Measurements from ENCODE around the gene CD164.
"Not testable (repeated sequence)": the region's sequence is repeated elsewhere in the genome, so short reads cannot be mapped to it uniquely, and the experiment has no call there.

Gene CD164

DNA sequence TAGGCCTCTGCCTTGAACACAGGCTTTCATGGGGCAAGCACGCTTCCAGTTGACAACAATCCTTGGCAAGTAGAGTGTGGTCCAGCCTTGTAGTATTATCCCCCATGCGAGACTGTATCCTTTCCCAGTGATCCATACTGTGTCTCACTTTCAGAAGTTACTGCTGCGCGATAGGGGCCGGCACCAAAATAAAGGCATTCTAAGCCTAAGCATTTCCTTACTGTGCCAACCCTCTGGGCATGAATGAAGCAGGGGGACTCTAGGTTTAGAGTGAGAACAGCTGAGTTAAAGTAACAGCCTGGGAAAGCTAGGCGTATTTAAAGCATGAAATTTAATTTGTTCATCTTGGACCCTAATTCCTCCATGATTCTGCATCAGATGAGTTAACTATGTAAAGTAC is 39.4 kb downstream of the CD164 start:
- DNase-seq (ENCODE audit: low read depth), result no peak

DNA sequence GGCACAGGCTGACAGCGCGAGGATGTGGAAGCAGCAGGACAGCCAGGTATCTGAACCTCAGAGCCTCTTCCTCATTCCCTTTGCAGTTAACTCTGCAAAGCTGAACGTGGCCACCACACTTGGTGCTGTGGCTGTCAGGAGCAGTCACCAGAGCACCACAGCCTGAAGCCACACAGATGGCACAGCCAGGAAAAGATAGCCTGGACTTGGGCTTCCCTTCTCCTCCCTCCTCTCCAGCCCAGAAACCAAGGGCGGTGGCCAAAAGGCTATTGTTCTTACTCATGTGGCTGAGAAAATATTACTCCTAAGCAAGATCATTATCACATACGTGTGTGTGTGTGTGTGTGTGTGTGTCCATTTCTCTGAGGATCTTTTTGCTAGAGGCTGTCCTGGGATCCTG is 39.8 kb downstream of the CD164 start:
- DNase-seq (ENCODE audit: low read depth), result no peak

DNA sequence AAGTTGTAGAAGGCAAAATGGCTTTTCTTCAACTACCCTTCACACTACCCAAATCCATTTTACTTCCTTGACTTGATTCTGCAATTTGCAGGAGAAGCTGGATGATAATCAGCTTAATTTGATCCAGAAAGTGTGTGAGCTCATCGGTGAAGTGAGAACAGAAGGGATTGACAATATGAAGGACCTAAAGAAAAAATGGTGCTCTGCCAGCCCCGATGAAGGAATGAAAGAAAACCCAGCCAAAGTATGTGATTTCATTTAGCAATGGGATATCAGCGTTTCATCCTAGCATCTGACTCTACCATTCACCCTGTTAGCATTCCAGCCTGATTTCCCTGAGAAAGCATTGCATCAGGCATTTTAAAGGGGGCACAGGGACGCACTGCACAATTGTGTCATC is 41.5 kb downstream of the CD164 start:
- no peak for DNase-seq (ENCODE audit: low read depth)

DNA sequence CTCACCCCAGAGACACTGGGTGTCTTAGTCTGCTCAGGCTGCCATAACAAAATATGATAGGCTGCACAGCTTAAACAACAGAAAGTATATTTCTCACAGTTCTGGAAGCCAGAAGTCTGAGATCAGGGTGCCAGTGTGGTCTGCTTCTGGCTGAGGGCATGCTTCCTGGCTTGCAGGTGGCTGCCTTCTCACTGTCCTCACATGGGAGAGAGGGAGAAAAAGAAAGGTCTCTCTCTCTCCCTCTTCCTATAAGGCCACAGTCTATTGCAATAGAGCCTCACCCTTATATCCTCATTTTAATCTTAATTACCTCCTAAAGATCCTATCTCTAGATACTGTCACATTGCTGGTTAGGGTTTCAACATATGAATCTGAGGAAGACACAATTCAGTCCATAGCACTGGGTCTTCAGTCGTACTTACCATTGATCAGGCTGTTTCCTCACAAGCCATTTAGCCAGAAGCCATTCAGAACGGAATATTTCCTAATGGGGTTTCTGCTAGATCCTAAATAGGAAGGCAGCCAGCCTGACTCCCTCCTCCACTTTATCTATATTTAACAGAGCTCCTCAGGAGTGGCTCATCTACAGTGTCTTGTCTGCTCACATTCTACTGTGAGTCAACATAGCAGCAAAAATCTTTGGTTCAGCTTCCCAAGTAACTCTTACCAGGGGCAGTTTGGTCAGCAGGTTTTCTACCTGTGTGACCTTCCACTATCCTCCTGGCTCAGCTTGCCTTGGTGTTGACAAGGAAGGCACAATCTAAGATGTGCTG is 42.2 kb downstream of the CD164 start:
- no peak for DNase-seq (ENCODE audit: low read depth)

DNA sequence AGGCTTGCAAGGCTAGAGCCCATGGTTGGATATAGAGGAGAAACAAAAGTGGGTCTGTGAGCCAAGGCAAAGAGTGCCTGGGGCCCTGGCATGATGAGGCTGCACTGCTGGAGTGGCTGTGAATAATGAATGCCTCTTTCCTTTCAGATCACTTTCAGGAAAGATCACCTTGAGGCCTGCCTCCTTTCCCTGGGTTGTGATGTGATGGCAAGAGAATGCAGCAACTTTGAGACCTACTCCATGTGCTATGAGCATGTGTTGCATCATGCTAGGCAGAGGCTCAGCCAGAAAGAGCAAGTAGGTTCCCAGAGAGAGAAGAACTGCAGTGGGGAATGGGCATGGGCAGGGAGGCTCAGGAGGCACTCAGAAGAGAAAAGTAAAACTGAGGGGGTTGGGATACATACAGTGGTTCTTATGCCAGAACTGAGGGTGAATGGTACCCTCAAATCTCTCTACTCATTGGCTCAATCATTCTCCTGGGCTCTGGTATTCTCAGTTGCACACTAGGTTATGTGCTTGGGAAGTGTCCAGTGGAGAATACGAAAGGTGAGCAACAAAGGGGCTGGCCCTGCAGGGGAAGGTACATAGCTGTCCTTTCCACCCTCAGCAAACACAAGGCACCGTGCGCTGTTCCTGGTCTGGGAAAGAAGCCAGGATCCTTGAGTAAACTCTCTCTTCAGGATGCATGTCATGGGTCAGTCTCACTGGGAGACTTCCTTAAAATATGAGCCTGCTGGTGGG is 45.9 kb downstream of the CD164 start:
- DNase-seq (ENCODE audit: low read depth), result no peak

DNA sequence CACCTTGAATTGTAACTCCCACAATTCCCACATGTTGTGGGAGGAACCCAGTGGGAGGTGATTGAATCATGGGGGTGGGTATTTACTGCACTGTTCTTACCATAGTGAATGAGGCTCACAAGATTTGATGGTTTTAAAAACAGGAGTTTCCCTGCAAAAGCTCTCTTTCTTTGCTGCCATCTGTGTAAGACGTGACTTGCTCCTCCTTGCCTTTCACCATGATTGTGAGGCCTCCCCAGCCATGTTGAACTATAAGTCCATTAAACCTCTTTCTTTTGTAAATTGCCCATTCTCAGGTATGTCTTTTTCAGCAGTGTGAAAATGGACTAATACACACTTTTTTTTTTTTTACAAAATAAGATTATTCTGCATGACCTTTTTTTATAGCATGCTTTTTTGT is 48.4 kb downstream of the CD164 start:
- not testable (repeated sequence) for DNase-seq (ENCODE audit: low read depth)

DNA sequence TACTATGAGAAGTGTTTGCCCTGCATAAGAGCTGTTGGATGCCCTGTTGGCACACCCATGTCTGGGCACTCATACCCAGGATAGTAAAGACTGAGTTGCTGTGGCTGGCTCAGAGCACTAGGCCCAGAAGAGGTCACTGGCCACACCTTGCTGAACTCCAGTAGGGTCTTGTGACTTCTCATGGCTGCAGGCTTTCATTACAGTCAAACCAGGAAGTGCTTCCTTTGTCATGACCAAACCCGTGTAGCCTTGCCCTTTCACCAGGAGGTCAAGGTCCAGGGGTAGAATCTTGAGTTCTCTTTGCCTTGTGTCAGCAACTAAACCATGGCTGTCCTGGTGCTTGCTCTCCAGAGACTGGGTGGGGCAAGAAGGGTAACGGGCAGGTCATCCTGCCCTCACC is 49.5 kb downstream of the CD164 start:
- DNase-seq (ENCODE audit: low read depth), result no peak

DNA sequence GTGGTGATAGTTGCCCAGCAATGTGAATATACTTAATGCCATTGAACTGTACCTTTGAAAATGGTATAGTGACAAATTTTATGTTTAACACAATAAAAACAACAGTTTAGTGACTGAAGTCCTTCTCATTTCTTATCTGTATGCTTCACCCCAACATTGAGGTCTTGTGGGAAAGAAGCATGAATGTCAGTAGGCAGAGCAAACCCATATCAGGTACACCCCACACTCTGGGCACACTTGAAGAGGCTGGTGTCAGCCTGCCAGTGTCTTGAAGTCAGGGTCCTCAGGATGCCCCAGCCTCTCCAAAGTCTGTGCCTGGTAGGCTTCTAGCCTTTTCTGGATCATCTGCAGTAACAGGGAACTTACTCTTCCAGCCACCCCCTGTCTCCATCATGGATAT is 51.2 kb downstream of the CD164 start:
- DNase-seq (ENCODE audit: low read depth), result no peak

DNA sequence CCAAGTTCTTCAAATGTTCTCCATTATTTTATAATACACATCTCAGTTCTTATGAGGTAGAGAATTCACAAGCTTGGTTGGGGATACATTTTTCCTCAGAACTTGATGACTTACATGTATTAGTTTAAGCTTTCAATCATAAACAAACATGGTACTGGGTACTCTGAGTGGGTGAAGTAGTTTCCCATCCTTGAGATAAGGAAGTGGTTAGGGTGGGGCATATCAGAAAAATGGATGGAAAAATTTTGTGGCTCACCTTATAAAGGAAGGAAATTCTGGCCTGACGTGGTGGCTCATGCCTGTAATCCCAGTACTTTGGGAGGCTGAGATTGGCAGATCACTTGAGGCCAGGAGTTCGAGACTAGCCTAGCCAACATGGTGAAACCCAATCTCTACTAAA is 52.0 kb downstream of the CD164 start:
- no peak for DNase-seq (ENCODE audit: low read depth)

DNA sequence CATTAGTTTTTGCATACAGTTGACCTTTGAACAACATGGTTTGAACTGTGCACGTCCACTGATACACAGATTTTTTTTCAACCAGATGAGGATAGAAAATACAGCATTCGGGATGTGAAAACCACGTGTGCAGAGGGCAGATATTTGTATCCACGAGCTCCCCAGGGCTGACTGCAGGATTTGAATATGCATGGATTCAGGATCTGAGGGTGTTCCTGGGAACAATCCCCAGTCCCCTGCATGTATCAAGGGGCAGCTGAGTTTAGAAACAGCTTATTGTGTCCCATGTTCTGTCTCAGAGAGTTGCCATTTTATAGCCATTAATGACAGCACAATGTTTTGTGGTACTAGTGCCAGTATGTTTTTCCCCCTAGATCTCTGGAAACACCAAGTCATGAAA is 53.6 kb downstream of the CD164 start:
- no peak for DNase-seq (ENCODE audit: low read depth)

DNA sequence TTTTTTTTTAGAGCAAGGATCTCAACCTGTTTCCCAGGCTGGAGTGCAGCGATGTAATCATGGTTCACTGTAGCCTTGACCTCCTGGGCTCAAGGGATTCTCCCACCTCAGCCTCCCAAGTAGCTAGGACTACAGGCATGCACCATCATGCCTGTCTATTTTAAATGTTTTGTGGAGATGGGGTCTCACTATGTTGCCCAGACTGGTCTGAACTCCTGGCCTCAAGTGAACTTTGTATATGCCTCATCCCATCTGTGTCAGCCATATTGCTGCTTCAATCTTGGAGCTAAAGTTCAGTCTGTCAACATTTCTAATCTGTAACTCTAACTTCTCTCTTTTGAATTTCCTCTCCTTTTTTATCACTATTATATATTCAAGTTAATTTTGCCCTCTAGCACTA is 54.3 kb downstream of the CD164 start:
- no peak for DNase-seq (ENCODE audit: low read depth)

DNA sequence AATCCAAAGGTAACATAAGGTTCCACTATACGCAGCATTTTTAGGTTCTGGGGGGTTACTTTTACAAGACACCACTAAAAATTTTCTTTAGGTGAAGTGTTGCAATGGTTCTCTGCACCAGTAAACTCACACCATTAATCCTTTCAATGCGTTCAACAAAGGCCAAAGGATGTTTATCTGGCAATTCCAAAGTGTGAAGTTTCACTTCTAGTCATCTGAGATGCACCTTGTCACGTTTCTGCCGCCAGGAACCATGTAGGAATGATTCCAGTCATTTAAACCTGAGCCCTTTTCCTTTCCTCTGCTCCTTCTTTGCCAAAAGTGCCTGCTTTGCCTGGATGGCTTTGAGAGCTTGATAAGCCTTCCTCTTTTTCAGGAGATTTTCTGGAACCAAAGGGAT is 54.8 kb downstream of the CD164 start:
- DNase-seq (ENCODE audit: low read depth), result no peak

DNA sequence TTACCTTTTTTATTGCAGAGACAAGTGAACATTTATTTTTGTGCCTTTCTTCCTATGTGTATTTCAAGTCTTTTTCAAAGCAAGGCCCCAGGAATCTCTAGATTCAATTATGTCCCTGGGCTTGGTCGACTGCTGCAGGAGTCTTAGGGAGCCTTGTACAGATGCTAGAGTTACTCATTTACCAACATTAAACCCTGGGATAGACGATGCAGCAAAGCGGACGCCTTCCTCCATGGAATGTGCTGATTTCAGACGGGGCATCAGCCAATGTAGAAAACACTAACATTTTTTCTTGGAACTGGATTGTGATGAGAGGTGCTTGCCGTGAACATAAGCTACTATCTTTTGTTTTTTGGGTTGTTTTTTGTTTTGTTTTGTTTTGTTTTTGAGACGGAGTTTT is 55.9 kb downstream of the CD164 start:
- no peak for DNase-seq (ENCODE audit: low read depth)

DNA sequence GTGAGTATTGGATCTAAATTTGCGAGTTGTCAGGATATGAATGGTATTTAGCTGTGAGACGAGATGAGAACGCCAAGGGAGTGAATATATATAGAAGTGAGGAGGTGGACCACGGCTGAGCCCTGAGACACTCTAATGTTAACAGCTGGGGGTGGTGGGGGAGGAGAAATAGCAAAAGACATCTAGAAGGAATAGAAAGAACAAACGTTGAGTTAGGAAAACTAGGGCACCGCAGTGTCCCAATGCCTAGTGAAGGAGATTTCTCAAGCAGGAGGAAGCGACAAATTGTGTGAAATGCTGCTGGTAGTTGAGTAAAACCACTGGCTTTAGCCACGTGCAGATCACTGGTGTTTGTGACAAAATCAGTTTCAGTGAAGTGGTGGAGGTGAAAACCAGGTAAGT is 56.9 kb downstream of the CD164 start:
- DNase-seq (ENCODE audit: low read depth), result no peak

DNA sequence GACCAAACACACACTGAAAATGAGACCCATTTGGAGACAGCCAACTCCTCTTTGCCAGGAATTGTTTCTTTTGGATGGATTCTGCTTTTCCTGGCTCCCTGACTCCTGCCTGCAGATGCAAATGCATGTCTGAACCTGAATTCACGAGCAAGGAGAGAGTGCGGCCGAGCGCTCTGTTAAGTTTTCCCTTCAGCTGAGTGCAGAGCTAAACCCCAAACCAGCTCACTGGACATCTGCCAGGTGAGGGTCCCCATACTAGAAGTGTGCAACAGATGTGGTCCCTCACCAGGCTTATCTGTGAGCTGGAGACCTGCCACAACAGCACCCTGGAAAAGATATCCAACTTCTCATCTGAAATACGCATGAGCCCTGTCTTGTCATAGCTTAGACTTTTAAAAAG is 59.0 kb downstream of the CD164 start:
- DNase-seq (ENCODE audit: low read depth), result no peak

DNA sequence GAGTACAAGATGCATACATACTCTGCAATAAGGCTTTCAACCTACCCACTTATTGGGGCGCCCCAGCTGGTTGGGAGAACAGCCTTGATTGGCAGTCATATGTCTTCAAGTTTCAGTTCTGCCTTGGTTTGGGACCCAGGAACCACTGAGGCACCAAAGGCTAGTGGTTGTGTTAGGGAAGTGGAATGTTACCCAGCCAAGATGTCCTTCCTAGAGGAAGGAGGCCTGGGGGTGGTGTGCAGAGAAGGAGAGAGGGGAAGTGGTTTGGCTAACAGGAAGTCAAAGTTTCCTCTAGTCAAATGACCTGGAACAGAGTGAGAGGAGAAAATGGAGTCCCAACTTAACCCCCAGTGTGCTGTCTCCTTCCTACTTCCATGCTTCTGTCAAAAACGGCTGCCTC is 59.4 kb downstream of the CD164 start:
- no peak for DNase-seq (ENCODE audit: low read depth)

DNA sequence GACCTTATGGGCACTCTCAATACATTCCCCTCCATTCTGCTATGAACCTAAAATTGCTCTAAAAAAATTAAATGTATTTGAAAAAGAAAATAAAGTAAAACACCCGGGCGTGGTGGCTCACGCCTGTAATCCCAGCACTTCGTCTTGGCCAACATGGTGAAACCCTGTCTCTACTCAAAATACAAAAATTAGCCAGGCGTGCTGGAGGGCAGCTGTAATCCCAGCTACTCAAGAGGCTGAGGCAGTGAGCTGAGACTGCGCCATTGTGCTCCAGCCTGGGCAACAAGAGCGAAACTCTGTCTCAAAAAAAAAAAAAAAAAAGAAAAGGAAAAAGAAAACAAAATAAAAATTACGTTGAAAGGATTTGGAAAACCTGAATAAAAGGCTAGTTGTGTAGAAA is 60.5 kb downstream of the CD164 start:
- DNase-seq (ENCODE audit: low read depth), result no peak

DNA sequence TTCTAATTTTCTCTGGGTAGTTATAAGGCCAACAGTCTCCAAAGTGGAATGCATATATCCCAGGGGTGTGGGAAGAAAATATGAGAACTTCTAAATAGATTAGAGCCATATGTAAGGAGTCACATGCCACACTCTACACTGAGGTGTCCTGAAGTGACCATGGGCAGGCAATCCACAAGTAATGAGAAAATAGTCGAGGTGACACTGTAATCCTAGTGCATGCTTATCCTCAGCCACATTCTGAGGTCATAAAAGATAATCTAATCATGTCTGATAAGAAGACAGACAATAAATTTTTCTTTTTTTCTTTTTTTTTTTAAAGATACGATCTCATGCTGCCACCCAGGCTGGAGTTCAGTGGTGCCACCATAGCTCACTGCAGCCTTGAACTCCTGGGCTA is 62.2 kb downstream of the CD164 start:
- DNase-seq (ENCODE audit: low read depth), result no peak

DNA sequence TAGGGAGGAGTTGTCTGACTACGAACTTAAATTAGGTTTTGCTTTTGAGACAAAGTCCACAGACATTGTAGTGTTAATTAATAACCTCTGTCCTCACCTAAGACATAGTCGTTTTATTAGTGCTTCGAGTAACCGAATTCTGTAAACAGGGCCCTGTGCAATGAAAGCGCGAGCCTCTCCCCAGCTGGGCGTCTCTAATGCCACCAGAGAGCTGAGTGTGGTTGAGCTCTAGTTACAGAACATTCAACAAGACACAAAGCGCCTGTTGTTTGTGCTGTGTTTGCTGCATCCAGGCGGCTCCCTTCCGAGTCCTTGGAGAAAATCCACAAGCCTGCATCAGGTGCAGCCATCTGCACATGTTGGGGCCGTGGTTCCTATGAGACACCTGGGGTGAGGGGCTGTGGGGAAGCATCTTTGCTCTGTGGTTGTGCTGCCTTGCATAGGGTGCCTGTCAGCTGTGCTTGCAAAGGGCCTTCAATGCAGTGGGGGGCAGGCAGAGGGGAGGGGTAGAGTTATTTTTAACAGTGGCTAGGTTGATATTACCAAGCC is 63.9 kb downstream of the CD164 start:
- no peak for DNase-seq (ENCODE audit: low read depth)

DNA sequence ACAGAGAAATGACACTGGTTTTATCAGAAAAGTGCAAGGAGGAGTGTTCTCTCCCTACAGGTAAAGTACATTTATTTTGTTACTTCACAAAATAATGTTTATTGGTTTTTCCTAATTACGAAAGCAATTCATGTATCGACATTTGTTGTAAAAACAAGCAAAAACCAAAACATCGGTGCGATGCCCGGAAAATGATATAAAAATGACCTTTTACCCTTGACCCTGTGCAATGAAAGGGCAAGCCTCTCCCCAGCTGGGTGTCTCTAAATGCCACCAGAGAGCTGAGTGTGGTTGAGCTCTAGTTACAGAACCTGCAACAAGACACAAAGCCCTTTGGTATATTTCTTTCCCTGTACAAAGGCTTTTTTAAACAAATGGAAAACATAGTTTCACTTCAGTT is 65.4 kb downstream of the CD164 start:
- DNase-seq (ENCODE audit: low read depth), result no peak

Measured in stimulated activated CD8-positive, alpha-beta memory T cell treated with anti-CD3 and anti-CD28 coated beads, Interleukin-7, amount 100 ng/mL, for 24 hours (primary cell).